GM19397 (cell line): ENCODE measurements around the gene PTX4.
"Not testable (repeated sequence)": the region's sequence is repeated elsewhere in the genome, so short reads cannot be mapped to it uniquely, and the experiment has no call there.

Source experiments
- ATAC-seq: cut with Tn5 transposase; IDR thresholded peaks from one replicate; pipeline ENCODE4 v1.9.1; 2021; ENCODE audit warnings: mild to moderate bottlenecking, moderate library complexity; ENCODE audit not compliant: unreplicated experiment

The PTX4 gene

GRCh38 chr16:1487395-1488053 is 1.2 kb downstream of the PTX4 start:
- no peak for ATAC-seq

- no peak for ATAC-seq
Measured at GRCh38 chr16:1486551-1487390, 2.0 kb downstream of the PTX4 start.

GRCh38 chr16:1485847-1486496 is 2.8 kb downstream of the PTX4 start:
- ATAC-seq, result no peak

GRCh38 chr16:1481906-1482835 is 6.6 kb downstream of the PTX4 start:
- no peak for ATAC-seq

GRCh38 chr16:1478937-1479336 is 9.8 kb downstream of the PTX4 start:
- ATAC-seq, result not testable (repeated sequence)

GRCh38 chr16:1477033-1477432 is 11.7 kb downstream of the PTX4 start:
- ATAC-seq, result no peak

- ATAC-seq, result no peak
Measured at GRCh38 chr16:1475552-1476114, 13.1 kb downstream of the PTX4 start.

GRCh38 chr16:1474796-1475551 is 13.8 kb downstream of the PTX4 start, which contains the start of gene CLCN7:
Gene CLCN7, minus strand, starts transcription at chr16:1475028. Its CDS starts 54 bp downstream, at chr16:1474974.
- ATAC-seq, result peak; percentile 86

- ATAC-seq, result no peak
Measured at GRCh38 chr16:1474082-1474795, 14.5 kb downstream of the PTX4 start.

GRCh38 chr16:1472974-1473373 is 15.8 kb downstream of the PTX4 start:
- no peak for ATAC-seq

GRCh38 chr16:1471569-1472194 is 17.1 kb downstream of the PTX4 start:
- ATAC-seq, result no peak

- no peak for ATAC-seq
Measured at GRCh38 chr16:1470481-1471251, 18.1 kb downstream of the PTX4 start.

GRCh38 chr16:1469693-1470201 is 19.0 kb downstream of the PTX4 start:
- ATAC-seq, result no peak

GRCh38 chr16:1469141-1469540 is 19.6 kb downstream of the PTX4 start:
- ATAC-seq, result not testable (repeated sequence)

- no peak for ATAC-seq
Measured at GRCh38 chr16:1468426-1468810, 20.3 kb downstream of the PTX4 start.

- ATAC-seq, result no peak
Measured at GRCh38 chr16:1466968-1467521, 21.7 kb downstream of the PTX4 start.

- no peak for ATAC-seq
Measured at GRCh38 chr16:1466054-1466453, 22.7 kb downstream of the PTX4 start.
